Right lobe of liver (tissue), 4 donors: ENCODE measurements around the gene TNRC6C.

Experiments used
- CTCF ChIP-seq, 4 donors: fragments of 200-600 bp in 3 of 4; fragments of 450-650 bp in 1 of 4; IDR thresholded peaks; one replicate each; pipeline versions ENCODE4 v1.5.1 to v1.8.0; 2016 to 2022; ENCODE audit warnings: antibody characterized with exemption in 4 of 4, mild to moderate bottlenecking in 2 of 4
- POLR2A ChIP-seq: fragments of 450-650 bp; IDR thresholded peaks from one replicate; pipeline ENCODE4 v1.6.1; 2017; ENCODE audit warnings: antibody characterized with exemption, mild to moderate bottlenecking
- donor health status: DM: no; HTN: no; CAD: no.
- donor health status: DM: no; HTN: no; CAD: no.
- donor health status: DM: no; HTN: yes; CAD: no.

DNA sequence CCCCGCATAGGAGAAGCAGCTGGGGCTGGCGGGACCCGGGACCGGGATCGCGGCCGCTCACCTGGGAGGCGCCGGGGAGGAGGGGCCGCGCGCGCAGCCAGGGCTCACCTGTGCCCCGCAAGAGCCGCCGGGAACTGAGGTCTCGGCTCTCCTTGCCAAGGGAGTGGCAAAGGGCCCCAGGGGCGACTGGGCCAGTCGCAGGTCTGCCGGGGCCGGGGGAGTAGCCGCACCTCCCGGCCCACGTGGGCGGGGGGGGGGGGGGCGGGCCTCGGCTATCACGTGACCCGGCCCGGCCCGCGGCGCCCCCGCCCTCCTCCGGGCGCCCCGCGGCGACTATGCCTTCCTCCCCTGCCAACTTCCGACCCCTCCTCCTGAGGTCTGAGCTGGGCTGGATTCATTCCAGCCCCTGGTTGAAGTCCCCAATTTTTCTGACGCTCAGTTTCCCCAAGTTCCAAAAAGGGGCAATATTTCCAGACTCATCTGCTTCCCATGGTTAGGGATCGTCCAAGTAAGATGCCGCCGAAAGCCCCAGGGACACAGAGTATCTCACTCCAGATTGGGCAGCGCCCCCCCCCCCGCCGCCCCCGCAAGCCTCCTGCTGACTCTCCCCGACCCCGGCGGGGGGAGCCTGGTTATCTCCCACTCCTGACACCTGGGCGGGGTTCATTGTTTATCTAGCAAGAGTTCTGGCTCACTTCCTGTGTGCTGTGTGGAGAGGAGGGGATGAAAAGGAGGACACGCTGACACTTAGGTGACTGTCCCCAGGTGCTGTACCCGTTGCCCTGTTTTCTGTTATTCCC lies 170.2 kb downstream of the TNRC6C start, which contains the start of gene TMC6:
- TF ChIP-seq POLR2A (peak; percentile 54), CTCF (IDR thresholded peaks at IDR 0.05) (no peak)
